BLaER1 (cell line): Measurements from ENCODE around the gene EIF3A.

Source experiments
- H3K27ac ChIP-seq: shearing (Covaris generic); formaldehyde crosslinking; 2 replicates; pipeline ENCODE4 v1.8.1; 2022
- H3K27me3 ChIP-seq: shearing (Covaris generic); formaldehyde crosslinking; 2 replicates; pipeline ENCODE4 v1.8.1; 2022
- H3K36me3 ChIP-seq: shearing (Covaris generic); formaldehyde crosslinking; 2 replicates; pipeline ENCODE4 v1.8.1; 2022
- H3K4me1 ChIP-seq: shearing (Covaris generic); formaldehyde crosslinking; 2 replicates; pipeline ENCODE4 v1.8.1; 2022
- H3K4me2 ChIP-seq: shearing (Covaris generic); formaldehyde crosslinking; 2 replicates; pipeline ENCODE4 v1.8.1; 2022
- H3K4me3 ChIP-seq: shearing (Covaris generic); formaldehyde crosslinking; 2 replicates; pipeline ENCODE4 v1.8.1; 2022
- H3K9ac ChIP-seq: shearing (Covaris generic); formaldehyde crosslinking; 2 replicates; pipeline ENCODE4 v1.8.1; 2022
- H3K9me3 ChIP-seq: shearing (Covaris generic); formaldehyde crosslinking; 2 replicates; pipeline ENCODE4 v1.8.1; 2022
- H4K20me1 ChIP-seq: shearing (Covaris generic); formaldehyde crosslinking; 2 replicates; pipeline ENCODE4 v1.8.1; 2022
- Cebpa-rat ChIP-seq: shearing (Covaris generic); IDR thresholded peaks from 2 replicates; pipeline ENCODE4 v1.8.1; 2022

The EIF3A gene

DNA sequence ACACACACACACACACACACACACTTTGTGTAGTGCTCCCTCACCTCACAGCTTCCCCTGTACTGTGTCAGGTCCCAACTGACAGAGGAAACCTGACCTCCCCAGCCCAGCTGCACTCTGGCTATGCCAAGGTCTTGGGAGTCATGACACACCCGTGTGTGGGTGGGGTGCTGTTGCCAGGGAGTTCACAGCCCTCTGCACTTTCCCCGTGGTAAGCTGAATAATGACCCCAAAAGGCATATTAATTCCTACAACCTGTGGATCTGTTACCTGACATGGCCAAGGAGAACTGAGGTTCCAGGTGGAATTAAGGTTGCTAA is 60.0 kb downstream of the EIF3A start:
- H3K4me2 ChIP-seq: no peak overlapping the region

DNA sequence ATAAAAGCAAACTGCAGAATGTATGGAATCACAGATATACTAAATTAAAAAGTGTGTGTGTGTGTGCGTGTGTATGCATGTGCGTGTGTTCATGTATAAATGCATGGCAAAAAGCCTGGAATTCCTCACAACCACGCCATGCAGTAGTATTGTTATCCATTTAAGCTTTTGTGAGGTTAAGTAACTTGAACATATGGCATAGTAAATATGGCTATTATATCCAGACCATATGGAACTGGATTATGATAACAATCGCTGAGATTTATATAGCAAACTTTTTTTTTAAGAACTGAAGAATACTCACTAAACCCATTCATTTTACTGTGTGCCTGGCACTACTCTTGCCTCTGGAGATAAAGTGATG is 73.4 kb downstream of the EIF3A start:
- H4K20me1 ChIP-seq: no peaks in the 10 kb centered on the region
- no peaks in the 10 kb centered on the region for H3K27me3 ChIP-seq
- no peak overlapping the region for H3K27ac ChIP-seq
- no peak overlapping the region for H3K4me3 ChIP-seq
- no peaks in the 10 kb centered on the region for H3K36me3 ChIP-seq
- H3K4me1 ChIP-seq: no peaks in the 10 kb centered on the region
- H3K9me3 ChIP-seq: no peaks in the 10 kb centered on the region
- no peak overlapping the region for H3K4me2 ChIP-seq
- TF ChIP-seq Cebpa-rat: no peak
- no peak overlapping the region for H3K9ac ChIP-seq

More for the DNA sequence above, 60.0 kb downstream of the EIF3A start:
- H3K9ac ChIP-seq: no peak overlapping the region
- no peaks in the 10 kb centered on the region for H4K20me1 ChIP-seq
- H3K36me3 ChIP-seq: no peaks in the 10 kb centered on the region
- peaks cover 6% of the 10 kb centered on the region; the same call in 1 of the 2 replicates for H3K9me3 ChIP-seq
- H3K4me3 ChIP-seq: no peak overlapping the region
- H3K27ac ChIP-seq: no peak overlapping the region
- H3K27me3 ChIP-seq: no peaks in the 10 kb centered on the region
- TF ChIP-seq Cebpa-rat: no peak
- H3K4me1 ChIP-seq: peaks cover 9% of the 10 kb centered on the region; the same call in 1 of the 2 replicates

DNA sequence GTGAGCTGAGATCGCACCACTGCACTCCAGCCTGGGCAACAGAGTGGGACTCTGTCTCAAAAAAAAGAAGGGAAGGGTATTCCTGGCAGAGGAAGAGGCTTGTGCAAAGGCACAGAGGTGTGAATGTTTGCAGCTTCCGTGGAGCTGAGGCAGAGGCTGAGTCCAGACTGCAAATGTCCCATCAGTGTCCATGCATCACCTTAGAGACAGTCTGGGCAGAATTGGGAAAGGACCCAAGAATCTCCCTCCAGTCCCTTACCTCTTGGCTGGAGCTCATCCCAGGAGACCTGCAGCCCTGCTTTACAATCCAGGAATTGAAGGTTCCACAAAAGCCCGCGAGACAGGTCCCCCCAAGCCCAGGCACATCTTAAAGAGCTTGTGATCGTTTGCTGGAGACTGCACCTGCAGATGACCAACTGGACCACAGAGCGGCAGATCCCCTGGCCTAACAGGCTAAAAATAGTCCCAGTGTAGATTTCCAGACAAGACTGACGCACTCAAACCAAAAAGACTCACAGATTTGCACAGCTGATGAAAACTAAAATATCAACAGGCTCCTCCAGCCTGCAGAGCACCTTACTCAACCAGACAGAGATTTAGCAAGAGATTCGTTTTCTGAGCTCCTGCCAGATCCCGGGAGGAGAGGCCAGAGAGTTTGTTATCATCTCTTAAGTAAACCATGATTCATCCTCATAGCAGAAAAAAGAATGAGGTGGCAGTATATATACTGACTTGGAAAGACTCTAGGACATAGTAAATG is 74.0 kb downstream of the EIF3A start:
- Histone ChIP-seq H3K27me3 (no peaks in the 10 kb centered on the region), H3K4me2 (no peak overlapping the region), H3K4me3 (no peak overlapping the region), H3K36me3 (no peaks in the 10 kb centered on the region), H3K9ac (no peak overlapping the region), H3K4me1 (no peaks in the 10 kb centered on the region), H3K27ac (no peak overlapping the region), H3K9me3 (no peaks in the 10 kb centered on the region), H4K20me1 (no peaks in the 10 kb centered on the region)
- TF ChIP-seq Cebpa-rat: no peak

DNA sequence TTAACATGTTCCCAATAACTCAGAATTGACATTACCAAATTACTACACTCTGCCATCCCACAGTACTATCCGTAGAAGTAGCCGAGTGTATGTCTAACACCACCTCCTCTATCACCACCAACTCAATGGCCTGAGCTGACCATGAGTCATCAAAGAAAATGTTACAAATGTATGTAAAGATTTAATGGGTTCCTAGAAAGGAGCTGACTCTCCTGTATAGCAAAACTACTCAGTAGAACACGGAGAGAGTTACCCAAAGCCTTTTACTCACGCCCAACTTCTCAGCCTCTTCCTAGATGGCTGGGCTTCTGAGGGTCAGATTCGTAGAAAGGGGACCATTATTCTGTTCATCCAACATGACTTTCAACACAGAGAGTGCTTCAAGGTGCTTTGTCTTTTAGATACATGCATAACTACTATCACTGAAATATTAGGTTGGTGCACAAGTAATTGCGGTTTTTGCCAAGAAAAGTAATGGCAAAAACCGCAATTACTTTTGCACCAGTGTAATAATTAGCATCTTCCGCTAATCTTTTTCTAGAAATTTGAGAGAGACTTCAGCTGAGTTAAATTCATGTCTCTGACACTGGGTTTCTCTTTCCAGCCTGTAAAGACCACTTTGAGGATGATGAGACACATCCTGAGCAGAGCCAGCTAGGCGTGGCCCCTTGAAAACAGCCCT is 75.1 kb downstream of the EIF3A start:
- no peaks in the 10 kb centered on the region for H4K20me1 ChIP-seq
- no peak overlapping the region for H3K27ac ChIP-seq
- H3K36me3 ChIP-seq: no peaks in the 10 kb centered on the region
- no peak for TF ChIP-seq Cebpa-rat
- no peaks in the 10 kb centered on the region for H3K4me1 ChIP-seq
- no peak overlapping the region for H3K9ac ChIP-seq
- H3K4me3 ChIP-seq: no peak overlapping the region
- no peaks in the 10 kb centered on the region for H3K27me3 ChIP-seq
- H3K4me2 ChIP-seq: no peak overlapping the region
- no peaks in the 10 kb centered on the region for H3K9me3 ChIP-seq

DNA sequence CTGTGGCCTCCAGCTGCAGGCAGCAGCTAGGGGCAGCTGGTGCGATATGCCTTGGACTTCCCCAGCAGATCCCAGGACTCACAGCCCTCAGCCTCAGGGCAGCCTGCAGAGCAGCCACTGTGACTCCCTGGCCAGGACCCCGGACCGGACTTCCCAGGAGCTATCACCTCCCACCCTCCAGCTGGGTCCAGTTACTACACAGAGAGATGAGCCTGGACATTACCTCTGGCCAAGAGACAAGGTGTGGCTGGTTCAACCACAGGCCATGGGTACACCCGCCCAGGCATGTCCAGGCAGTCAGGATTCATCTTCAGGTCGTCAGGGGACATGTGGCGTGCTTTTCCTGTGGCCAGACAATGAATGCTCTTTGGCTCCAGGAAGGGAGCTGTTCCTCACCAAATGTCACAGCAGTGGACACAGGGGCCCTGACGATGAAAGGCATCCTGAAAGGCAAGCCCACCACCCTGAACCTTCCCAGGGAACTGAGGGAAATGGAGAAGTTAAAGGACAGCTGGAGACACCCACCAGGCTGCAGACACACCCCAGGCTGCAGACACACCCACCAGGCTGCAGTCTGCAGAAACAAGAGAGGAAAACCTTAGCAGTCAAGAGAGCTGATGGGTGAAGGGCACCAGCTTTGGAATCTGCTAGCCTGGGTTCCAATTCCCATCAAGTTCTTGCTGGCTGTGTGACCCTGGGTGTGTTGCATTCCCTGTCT is 76.9 kb downstream of the EIF3A start:
- no peaks in the 10 kb centered on the region for H3K4me1 ChIP-seq
- no peaks in the 10 kb centered on the region for H3K27me3 ChIP-seq
- H3K4me2 ChIP-seq: no peak overlapping the region
- TF ChIP-seq Cebpa-rat: no peak
- no peaks in the 10 kb centered on the region for H3K9me3 ChIP-seq
- no peaks in the 10 kb centered on the region for H4K20me1 ChIP-seq
- H3K4me3 ChIP-seq: no peak overlapping the region
- H3K9ac ChIP-seq: no peak overlapping the region
- H3K36me3 ChIP-seq: no peaks in the 10 kb centered on the region
- no peak overlapping the region for H3K27ac ChIP-seq

DNA sequence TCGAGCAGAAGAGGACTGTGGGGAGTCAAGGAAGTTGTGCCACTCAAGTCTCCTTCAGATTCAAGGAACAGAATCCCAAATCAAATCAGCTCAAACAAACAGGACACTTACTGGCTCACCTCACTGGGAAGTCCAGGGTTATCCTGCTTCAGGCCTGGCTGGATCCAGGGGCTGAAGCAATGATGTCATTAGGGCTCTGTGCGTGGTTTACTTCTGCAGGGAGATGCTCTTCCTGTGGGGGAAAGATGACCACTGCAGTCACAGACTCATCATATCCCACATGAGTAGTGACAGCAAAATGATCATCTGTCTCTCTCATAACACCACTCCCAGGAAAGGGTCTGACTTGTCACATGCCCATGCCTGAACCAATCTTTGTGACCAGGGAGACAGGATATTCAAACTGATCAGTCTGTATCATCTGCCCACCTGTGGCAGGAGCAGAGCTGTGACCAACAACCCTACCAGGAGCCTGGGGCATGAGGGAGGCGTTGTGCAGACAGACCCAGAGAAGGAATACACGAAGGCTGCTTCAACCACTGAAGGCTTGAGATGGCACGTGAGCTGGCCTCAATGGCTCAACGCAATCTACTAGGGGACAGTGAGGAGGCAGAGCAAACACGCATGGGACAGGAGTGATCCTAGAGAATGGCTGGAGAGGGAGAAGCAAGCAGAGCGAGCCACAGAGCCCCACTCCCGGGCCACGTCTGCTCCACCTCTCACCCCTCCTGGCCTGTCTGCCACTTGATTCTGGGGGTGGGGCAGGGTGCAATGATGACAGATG is 78.7 kb downstream of the EIF3A start:
- H4K20me1 ChIP-seq: no peaks in the 10 kb centered on the region
- no peak overlapping the region for H3K27ac ChIP-seq
- H3K36me3 ChIP-seq: no peaks in the 10 kb centered on the region
- H3K4me3 ChIP-seq: no peak overlapping the region
- no peak overlapping the region for H3K9ac ChIP-seq
- no peak for TF ChIP-seq Cebpa-rat
- no peaks in the 10 kb centered on the region for H3K4me1 ChIP-seq
- no peaks in the 10 kb centered on the region for H3K27me3 ChIP-seq
- no peaks in the 10 kb centered on the region for H3K9me3 ChIP-seq
- no peak overlapping the region for H3K4me2 ChIP-seq

DNA sequence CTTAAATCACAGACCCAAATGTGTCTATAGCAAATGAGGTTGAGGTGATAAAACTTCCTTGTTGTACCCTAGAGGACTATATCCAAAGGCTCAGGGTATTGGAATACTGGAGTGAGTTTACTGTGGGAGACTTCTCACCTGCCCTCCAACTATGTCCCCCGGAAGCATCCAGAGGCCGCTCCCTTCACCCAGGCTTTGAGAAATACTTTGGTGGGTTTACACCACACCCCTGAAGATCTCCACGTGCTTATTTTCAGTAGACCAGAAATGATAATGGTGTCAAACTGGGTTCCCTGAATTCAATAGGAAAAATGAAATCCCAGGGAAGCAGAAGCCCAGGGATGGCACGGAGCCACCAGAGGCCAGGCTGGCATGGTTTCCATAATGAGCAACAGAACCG is 82.4 kb downstream of the EIF3A start:
- no peaks in the 10 kb centered on the region for H3K4me1 ChIP-seq
- no peaks in the 10 kb centered on the region for H3K36me3 ChIP-seq
- no peak overlapping the region for H3K4me2 ChIP-seq
- no peak overlapping the region for H3K27ac ChIP-seq
- H3K9ac ChIP-seq: no peak overlapping the region
- TF ChIP-seq Cebpa-rat: no peak
- no peaks in the 10 kb centered on the region for H4K20me1 ChIP-seq
- no peaks in the 10 kb centered on the region for H3K27me3 ChIP-seq
- no peaks in the 10 kb centered on the region for H3K9me3 ChIP-seq
- H3K4me3 ChIP-seq: no peak overlapping the region

DNA sequence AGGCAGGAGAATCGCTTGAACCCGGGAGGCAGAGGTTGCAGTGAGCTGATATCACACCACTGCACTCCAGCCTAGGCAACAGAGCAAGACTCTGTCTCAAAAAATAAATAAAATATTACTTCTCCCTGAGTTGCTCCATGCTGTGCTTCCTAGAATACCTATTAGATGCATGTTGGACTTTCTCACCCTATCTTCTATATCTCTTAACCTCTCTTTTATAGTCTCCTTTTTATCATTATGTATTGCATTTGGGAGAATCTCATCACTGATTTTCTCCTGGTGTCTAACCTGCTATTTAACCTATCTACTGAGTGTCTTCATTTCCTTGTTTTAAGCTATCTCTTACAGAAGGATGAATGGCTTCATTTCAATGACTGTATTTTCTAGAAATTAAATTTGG is 83.2 kb downstream of the EIF3A start:
- Histone ChIP-seq H3K27ac (no peak overlapping the region), H3K9ac (no peak overlapping the region), H3K9me3 (no peaks in the 10 kb centered on the region), H3K4me3 (no peak overlapping the region), H3K27me3 (no peaks in the 10 kb centered on the region), H4K20me1 (no peaks in the 10 kb centered on the region), H3K36me3 (no peaks in the 10 kb centered on the region), H3K4me1 (no peaks in the 10 kb centered on the region), H3K4me2 (no peak overlapping the region)
- no peak for TF ChIP-seq Cebpa-rat

DNA sequence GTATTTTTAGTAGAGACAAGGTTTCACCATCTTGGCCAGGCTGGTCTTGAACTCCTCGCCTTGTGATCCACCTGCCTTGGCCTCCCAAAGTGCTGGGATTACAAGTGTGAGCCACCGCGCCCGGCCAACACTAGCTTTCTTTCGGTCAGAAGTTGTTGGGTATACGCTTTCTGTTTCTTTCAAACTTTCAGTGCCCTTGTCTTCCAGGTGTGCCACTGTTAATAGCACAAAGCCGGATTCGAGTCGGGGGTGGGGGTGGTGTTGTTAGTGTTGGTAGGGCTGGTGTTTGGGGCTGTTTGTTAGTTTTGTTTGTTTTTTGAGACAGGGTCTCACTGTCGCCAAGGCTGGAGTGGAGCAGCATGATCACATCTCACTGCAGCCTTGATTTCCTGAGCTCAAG is 84.9 kb downstream of the EIF3A start:
- Histone ChIP-seq H3K36me3 (no peaks in the 10 kb centered on the region), H3K27me3 (no peaks in the 10 kb centered on the region), H3K9ac (no peak overlapping the region), H3K4me1 (no peaks in the 10 kb centered on the region), H3K4me2 (no peak overlapping the region), H3K9me3 (no peaks in the 10 kb centered on the region), H3K27ac (no peak overlapping the region), H3K4me3 (no peak overlapping the region), H4K20me1 (no peaks in the 10 kb centered on the region)
- no peak for TF ChIP-seq Cebpa-rat

DNA sequence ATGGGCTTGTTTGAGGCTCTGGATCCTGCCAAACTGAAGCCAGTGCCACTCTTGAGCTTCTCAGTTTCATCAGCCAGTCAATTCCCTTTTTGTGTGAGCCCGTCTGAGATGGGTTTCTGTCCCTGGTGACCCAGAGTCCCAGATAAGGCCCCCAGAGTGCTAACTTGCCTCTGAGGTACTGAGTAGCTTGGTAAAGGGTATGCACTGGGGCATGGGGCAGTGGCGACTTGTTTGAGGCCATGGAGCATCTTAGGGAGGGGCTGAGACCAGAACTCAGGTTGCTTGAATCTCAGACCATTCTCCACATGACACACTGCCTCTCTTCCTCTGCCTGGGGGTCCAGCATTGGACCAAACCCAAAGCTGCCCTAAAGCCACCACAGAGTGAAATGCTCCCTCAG is 86.3 kb downstream of the EIF3A start:
- Histone ChIP-seq H4K20me1 (no peaks in the 10 kb centered on the region), H3K4me2 (no peak overlapping the region), H3K4me3 (no peak overlapping the region), H3K36me3 (no peaks in the 10 kb centered on the region), H3K9me3 (peaks cover 7% of the 10 kb centered on the region; the same call in 1 of the 2 replicates), H3K27ac (no peak overlapping the region), H3K27me3 (no peaks in the 10 kb centered on the region), H3K4me1 (no peaks in the 10 kb centered on the region), H3K9ac (no peak overlapping the region)
- no peak for TF ChIP-seq Cebpa-rat
